HG03039 (cell line): ENCODE data around the gene HSPG2.
"Not testable (repeated sequence)": the region's sequence is repeated elsewhere in the genome, so short reads cannot be mapped to it uniquely, and the experiment has no call there.

Experiments
- ATAC-seq: cut with Tn5 transposase; IDR thresholded peaks from one replicate; pipeline ENCODE4 v1.9.1; 2021; ENCODE audit warnings: mild to moderate bottlenecking, moderate library complexity; ENCODE audit not compliant: unreplicated experiment

The HSPG2 gene

GRCh38 chr1:21935393-21935804, 1.7 kb downstream of the HSPG2 start:
- ATAC-seq = no peak

- no peak for ATAC-seq
Observed at GRCh38 chr1:21933397-21934248, 3.5 kb downstream of the HSPG2 start.

- ATAC-seq = no peak
Observed at GRCh38 chr1:21932127-21932526, 5.0 kb downstream of the HSPG2 start.

DNA sequence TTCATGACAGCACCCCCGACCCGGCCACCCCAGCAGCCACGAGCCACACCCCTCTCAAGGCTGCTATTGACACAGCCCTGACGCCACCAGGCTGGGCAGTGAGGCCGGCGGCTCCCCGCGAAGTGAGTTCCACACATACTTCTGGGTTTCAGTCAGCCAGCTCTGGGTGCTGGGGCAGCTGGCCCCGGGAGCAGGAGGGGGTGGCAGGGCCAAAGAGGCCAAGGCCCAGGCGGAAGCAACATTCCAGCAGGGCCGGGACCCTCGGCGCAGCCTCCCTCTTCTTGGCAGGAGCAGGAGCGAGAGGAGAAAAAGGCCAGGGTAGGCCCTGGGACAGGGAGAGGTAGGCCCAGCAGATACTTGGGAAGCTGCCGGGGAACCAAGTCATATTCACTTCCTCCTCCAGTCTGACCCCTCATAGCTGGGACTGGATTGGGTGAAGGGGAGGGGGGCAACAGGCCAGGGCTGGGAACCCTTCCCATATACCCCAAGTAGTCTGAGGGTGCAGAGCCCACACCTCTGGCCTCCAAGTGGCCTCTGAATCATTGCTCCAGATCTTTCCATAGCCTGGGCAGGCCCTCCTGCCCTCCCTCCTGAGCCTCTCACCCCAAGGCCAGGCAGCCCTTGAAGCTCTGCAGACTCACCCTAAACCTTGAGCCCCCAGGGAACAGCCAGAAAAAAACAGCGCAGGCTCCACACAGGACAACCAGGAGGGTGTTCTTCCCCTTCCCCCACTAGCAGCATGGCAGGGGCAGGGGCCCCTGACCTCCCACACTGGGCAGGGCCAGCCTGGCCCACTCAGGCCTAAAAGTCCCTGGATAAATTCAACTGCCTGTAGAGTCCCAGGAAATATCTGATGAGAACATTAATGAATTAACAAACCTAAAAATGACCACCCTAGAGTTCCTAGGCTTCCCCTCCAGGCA, 5.7 kb downstream of the HSPG2 start:
- no peak for ATAC-seq

DNA sequence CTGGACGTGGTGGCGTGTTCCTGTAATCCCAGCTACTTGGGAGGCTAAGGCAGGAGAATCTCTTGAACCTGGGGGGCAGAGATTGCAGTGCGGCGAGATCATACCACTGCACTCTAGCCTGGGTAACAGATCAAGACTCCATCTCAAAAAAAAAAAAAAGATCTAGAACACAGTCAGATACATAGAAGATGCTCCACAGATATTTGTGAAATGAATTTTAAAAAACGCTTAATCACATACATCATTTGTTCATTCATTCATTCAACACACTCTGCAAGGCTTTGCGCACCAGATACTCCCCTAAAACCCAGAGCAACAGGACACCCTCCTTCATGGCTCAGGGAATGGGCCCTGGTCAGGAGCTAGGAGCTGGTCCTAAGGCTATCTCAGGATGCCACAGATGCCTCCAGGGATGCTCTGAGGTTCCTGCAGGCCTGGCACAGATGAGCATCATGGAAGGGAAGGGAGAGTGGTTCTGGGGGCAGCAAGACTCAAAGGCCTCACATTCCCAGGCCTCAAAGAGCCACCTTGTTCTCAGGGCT, 6.4 kb downstream of the HSPG2 start:
- ATAC-seq = no peak

DNA sequence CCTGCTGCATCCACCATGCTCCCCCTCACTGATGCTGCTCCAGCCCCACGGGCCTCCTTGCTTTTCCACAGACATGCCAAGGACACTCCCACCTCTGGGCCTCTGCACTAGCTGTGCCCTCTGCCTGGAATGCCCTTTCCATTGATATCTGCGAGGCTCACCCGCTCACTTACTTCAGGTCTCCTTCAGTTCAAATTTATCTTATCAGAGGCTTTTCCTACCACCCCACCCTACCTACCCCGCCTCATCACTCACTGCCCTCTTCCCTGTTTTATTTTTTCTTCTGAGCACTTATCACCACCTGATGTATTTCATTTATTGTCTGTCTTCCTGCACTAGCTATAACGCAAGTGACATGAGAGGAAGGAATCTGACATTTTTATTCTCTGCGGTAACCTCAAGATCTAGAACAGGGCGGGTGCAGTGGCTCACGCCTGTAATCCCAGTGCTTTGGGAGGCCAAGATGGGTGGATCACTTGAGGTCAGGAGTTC, 7.0 kb downstream of the HSPG2 start:
- ATAC-seq = no peak

GRCh38 chr1:21927533-21928237, 9.4 kb downstream of the HSPG2 start:
- no peak for ATAC-seq

DNA sequence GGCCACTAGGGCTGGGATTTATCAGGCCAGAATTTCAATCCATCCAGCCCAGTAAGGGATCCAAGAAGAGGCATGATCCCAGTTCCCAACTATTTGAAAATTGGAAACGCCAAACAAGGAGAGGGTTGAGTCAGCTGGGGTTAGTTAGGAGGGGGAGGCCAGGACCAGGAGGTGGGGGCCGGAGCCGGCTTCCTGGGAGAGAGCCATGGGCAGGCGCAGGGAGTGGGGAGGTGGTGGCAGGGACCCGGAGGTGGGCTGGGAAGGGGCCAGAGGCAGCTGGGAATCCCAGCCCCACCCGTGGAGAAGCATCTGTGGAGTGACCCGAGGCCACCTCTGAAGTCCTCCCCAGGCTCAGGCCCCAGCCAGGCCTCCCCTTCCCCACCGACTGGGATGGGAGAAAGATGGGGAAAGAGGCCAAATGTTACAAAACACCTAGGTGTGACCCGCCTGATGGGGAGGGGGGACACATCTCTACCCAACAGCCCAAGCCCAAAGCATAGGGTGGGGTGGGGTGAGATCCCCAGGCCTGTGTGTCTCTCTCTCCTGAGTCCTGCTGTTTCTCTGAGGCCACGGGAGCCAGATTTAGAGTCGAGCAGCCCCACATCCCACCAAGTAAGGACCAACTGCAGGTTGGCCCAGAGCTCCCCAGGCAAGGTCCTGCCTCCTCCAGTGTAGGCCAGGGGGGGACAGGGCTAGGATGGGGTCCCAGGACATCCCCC, 10.1 kb downstream of the HSPG2 start:
- ATAC-seq = no peak

- no peak for ATAC-seq
Observed at GRCh38 chr1:21926065-21926464, 11.0 kb downstream of the HSPG2 start.

DNA sequence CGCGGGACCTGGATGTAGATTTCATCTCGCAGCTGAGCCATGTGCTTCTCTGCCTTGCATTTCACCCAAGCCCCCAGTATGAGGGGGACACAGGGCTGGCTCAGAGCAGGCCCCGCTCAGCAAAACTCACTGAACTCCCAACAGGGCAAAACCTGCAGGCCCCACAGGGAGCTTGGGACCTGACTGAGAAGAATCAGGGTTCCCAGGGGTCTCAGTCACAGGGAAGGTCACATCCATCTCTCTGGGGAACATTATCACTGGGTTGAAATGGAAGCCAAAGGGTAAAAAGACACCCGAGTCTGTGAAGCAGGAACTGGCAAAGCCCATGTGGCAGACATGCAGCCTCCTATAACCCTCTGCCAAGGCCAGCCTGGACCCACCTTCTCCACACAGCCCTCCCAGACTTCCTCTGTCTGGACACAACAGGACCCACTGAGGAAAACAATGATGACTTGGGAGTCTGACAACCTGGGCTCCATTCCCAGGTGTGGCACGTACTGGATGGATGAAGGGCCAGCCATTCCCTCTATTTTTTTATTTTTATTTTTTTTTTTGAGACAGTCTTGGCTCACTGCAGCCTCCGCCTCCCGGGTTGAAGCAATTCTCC, 11.7 kb downstream of the HSPG2 start:
- no peak for ATAC-seq

GRCh38 chr1:21924503-21925005, 12.6 kb downstream of the HSPG2 start:
- no peak for ATAC-seq

GRCh38 chr1:21922090-21923013, 14.8 kb downstream of the HSPG2 start:
- ATAC-seq = no peak

DNA sequence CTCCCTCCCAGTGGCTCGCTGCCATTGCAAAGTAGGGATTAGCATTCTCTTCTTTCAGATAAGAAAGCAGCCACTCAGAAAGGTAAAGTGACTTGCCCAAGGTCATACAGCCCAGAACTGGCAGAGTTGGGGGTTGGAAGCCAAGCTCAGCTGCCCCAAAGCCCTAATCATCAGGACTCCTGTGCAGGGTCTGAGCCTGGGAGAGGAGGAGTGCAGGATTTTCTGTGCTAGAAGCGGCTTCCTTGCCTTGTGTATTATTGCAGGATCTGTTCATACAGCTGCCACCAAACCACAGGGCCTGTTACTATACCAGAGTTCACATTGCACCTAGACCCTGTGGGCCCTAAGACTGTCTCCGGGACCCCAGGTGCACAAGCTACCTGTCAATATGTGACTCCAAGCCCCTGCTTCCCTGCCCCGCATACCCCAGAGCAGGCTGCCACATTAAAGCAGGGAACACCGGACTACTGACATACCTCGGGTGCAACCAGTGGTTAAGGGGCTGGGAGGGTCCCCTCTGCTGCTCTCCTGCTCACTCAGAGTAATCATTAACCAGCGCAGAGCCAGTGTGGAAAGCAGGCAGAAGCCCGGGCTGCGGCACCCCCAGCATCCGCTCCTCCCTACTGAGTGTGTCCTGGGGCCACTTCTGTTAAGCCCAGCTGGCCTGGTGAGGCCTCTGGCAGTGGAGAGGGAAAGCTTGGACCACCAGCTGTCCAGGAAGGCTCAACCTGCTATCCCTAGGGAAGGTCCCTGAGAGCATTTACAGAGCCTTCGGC, 15.8 kb downstream of the HSPG2 start:
- no peak for ATAC-seq

- no peak for ATAC-seq
Observed at GRCh38 chr1:21919520-21919919, 17.6 kb downstream of the HSPG2 start.

DNA sequence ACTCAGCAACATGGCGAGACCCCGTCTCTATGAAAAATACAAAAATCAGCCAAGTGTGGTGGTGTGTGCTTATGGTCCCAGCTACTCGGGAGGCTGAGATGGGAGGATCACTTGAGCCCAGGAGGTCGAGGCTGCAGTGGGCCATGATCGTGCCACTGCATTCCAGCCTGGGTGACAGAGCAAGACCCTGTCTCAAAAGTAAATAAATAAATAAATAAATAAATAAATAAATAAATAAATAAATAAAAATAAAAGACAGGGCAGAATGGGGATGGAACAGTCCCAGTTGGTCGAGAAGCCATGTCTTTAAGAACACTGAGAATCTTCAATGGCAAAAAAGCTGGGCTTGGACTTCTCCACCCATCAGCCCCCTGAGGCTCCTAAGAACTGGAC, 19.9 kb downstream of the HSPG2 start:
- not testable (repeated sequence) for ATAC-seq

GRCh38 chr1:21916447-21917238, 20.5 kb downstream of the HSPG2 start:
- no peak for ATAC-seq
